GF-D8 (cell line): ENCODE results near the gene REEP6.
A peak's percentile ranks its signal among the peaks of the same experiment; 100 is the strongest.

Experiments
- DNase-seq: peaks from one replicate; lab custom pipeline; 2025; lab: John Stamatoyannopoulos, UW

The REEP6 gene

GRCh38 chr19:1456121-1456900 lies 34.7 kb upstream of the REEP6 start:
- no peak for DNase-seq

GRCh38 chr19:1457031-1457739 lies 33.8 kb upstream of the REEP6 start:
- DNase-seq = no peak

DNA sequence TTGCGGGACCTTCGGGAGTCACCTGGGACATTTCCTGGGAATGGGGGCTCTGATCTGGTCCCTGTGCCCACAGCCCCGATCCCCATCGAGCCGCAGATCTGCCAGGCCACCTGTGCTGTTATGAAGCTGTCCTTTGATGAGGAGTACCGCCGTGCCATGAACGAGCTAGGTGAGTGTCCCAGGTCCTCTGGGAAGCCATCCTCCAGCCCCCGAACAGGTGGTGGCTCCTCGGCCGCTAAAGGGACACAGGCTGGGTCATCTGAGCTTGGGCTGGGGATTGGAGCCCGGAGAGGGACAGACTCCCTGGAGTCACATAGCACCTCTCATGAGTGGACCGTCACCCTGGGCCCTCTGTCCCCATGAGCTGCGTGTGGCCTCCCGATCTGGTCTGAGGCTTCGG lies 33.1 kb upstream of the REEP6 start:
- no peak for DNase-seq

DNA sequence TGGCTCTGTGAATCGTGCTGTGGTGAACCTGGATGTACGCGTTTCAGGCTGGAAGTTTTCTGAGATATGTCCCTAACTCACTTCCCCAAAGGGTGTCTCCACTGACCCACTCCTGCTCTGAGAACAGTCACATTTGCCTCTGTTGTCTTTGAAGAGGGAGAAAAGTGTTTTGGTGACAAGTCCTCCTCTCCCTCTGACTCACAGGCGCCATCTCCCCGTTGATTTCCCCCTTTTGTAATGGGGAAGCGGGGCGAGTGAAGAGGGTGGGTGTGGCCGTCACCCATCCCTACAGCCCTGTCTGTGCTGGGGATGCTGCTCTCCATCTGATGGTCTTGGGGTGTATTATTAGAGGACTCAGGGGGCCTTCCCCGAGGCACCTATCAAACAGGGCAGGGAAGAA lies 31.5 kb upstream of the REEP6 start:
- no peak for DNase-seq

DNA sequence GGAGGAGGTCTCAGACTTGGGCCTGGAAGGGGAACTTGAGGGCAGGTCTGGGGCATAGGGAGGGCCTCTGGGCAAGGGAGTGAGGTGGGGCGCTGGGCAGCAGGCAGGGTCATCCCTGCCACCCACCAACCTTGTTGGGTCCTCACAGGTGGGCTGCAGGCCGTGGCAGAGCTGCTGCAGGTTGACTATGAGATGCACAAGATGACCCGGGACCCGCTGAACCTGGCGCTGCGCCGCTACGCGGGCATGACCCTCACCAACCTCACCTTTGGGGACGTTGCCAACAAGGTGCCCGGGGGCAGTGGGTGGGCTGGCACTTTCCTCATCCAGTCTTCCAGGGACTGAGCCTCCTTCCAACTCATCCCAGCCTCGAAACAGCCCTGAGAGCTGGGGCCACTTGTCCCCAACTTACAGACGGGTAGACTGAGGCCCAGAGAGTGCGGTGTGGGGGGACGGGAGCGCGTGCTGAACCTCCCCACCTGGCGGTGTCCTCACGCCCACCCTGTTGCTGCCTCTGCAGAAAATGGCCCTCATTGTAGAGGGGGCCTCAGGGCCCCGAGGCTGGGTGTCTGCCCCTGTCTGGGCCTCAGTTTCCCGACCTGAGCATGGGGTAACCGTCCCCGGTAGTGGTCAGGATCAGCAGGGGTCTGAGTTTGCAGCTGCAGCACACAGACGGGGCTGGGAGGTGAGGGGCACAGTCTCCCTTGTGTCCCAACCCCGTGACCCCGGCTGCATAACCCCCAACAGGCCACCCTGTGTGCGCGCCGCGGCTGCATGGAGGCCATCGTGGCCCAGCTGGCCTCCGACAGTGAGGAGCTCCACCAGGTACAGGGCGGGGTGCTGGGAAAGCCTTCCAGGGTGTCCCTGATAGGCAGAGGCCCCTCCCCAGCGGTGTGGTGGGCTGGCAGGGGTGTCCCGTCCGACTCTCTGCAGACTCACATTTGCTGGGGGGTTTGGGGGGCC lies 30.7 kb upstream of the REEP6 start:
- DNase-seq = no peak

- DNase-seq = no peak
Observed at GRCh38 chr19:1461862-1462261, 29.1 kb upstream of the REEP6 start.

GRCh38 chr19:1465191-1466016 lies 25.6 kb upstream of the REEP6 start:
- DNase-seq = no peak

DNA sequence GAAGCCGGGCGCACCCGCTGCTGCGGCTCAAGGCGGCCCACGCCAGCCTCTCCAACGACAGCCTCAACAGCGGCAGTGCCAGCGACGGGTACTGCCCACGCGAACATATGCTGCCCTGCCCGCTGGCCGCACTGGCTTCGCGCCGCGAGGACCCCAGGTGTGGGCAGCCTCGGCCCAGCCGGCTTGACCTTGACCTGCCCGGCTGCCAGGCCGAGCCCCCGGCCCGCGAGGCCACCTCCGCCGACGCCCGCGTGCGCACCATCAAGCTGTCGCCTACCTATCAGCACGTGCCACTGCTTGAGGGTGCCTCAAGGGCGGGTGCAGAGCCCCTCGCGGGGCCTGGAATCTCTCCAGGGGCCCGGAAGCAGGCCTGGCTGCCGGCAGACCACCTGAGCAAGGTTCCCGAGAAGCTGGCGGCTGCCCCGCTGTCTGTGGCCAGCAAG lies 24.9 kb upstream of the REEP6 start:
- DNase-seq = no peak

- no peak for DNase-seq
Observed at GRCh38 chr19:1466461-1467214, 24.3 kb upstream of the REEP6 start.

- no peak for DNase-seq
Observed at GRCh38 chr19:1467215-1467489, 23.8 kb upstream of the REEP6 start.

DNA sequence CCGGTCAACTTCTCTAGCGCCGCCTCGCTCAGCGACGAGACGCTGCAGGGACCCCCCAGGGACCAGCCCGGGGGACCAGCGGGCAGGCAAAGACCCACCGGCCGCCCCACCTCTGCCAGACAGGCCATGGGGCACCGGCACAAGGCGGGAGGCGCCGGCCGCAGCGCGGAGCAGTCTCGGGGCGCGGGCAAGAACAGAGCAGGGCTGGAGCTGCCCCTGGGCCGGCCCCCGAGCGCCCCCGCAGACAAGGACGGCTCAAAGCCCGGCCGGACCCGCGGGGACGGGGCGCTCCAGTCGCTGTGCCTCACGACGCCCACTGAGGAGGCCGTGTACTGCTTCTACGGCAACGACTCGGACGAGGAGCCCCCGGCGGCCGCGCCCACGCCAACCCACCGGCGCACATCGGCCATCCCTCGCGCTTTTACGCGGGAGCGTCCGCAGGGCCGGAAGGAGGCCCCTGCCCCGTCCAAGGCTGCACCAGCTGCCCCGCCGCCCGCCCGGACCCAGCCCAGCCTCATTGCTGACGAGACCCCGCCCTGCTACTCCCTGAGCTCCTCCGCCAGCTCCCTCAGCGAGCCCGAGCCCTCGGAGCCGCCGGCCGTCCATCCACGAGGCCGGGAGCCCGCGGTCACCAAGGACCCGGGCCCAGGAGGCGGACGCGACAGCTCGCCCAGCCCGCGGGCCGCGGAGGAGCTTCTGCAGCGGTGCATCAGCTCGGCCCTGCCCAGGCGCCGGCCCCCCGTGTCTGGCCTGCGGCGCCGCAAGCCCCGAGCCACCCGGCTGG lies 23.3 kb upstream of the REEP6 start:
- no peak for DNase-seq

- DNase-seq = peak; percentile 19
Observed at GRCh38 chr19:1468274-1468820, 22.6 kb upstream of the REEP6 start.

DNA sequence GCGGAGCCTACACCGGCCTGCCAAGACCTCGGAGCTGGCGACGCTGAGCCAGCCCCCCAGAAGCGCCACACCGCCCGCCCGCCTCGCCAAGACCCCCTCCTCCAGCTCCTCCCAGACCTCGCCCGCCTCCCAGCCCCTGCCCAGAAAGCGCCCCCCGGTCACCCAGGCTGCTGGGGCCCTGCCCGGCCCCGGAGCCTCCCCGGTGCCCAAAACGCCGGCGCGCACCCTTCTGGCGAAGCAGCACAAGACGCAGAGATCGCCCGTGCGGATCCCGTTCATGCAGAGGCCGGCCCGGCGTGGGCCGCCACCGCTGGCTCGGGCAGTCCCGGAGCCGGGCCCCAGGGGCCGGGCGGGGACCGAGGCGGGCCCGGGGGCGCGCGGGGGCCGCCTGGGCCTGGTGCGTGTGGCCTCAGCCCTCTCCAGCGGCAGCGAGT lies 22.1 kb upstream of the REEP6 start:
- no peak for DNase-seq

DNA sequence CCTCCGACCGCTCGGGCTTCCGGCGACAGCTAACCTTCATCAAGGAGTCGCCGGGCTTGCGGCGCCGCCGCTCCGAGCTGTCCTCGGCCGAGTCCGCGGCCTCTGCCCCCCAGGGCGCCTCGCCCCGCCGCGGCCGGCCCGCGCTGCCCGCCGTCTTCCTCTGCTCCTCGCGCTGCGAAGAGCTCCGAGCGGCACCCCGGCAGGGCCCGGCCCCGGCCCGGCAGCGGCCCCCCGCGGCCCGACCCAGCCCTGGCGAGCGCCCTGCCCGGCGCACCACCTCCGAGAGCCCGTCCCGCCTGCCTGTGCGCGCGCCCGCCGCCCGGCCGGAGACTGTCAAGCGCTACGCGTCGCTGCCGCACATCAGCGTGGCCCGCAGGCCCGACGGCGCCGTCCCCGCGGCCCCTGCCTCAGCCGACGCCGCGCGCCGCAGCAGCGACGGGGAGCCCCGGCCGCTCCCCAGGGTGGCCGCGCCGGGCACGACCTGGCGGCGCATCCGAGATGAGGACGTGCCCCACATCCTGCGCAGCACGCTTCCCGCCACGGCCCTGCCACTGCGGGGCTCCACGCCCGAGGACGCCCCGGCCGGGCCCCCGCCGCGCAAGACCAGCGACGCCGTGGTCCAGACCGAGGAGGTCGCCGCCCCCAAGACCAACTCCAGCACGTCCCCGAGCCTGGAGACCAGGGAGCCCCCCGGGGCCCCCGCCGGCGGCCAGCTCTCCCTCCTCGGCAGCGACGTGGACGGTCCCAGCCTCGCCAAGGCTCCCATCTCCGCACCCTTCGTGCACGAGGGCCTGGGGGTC lies 21.5 kb upstream of the REEP6 start:
- DNase-seq = no peak

DNA sequence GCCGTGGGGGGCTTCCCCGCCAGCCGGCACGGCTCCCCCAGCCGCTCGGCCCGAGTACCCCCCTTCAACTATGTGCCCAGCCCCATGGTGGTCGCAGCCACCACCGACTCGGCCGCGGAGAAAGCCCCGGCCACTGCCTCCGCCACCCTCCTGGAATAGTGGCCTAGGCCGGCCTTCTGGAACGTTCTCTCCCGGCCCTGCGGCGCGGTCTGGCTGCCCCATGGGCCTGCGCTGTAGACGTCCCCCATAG lies 21.0 kb upstream of the REEP6 start:
- no peak for DNase-seq

DNA sequence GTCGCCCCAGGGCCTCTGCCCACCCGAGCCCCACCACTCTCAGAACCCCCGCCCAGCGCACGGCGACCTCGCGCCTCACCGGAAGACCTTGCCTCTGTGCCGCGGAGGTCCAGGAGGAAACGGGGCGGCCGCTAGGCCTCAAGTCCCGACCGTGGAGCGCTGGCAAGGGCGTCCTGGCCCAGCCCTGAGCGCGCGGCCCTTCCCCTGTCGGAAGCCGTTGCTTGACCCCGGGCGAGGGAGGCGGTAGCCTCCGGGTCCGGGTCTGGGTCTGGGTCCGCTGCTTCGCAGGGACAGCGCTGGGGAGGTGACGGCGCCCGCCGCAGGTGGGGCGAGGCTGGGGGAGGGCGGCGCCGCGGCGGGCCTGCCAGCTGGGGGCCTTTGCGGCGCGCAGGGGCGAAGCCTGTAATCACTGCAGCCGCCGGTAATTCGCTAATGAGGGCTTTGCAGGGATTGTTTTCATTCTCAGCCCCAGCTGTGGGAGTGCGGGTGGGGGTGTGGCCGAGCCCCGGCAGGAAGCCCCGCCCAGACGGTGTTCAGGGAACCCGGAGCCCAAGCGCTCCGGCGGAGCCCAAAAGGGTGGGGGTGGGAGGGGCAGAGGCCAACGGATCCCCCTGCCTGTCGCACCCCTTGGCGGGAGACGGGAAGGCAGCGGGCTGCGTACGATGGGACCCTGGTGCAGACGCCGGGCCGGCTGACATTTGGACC lies 20.5 kb upstream of the REEP6 start:
- no peak for DNase-seq

DNA sequence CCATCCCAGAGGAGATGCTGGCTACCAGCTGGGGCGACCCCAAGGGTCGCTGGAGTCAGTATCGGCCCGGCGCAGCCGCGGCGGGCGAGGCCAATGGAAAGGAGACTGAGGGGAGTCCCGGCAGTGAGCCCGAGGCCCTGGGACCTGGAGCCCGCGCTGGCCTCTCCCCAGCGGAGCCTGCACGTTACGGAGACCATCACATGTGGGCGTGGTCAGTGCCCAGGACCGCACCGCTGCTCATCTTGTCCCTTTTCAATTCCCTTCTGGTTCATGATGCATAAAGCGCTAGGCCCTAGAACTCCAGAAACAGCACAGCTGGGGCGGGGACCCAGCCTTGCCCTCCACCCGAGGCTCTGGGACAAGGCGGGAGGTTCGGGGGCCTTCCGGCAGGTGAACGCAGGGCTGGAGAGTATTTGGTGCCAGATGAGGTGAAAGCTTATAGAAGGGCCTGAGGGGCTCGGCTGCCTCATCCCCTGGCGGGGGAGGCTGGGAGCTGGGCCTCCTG lies 19.9 kb upstream of the REEP6 start:
- no peak for DNase-seq

- no peak for DNase-seq
Observed at GRCh38 chr19:1471515-1472160, 19.3 kb upstream of the REEP6 start.
